GM21529 (cell line): ENCODE measurements around the gene SLC2A8.

Experiments used
- ATAC-seq: cut with Tn5 transposase; IDR thresholded peaks from one replicate; pipeline ENCODE4 v1.9.1; 2021; ENCODE audit not compliant: unreplicated experiment

Gene SLC2A8

GRCh38 chr9:127380479-127380878 is 16.5 kb upstream of the SLC2A8 start:
- ATAC-seq: no peak

- ATAC-seq: no peak
Observed at GRCh38 chr9:127382541-127382940, 14.4 kb upstream of the SLC2A8 start.

GRCh38 chr9:127384016-127384730 is 12.8 kb upstream of the SLC2A8 start:
- no peak for ATAC-seq

GRCh38 chr9:127384901-127385300 is 12.1 kb upstream of the SLC2A8 start:
- no peak for ATAC-seq

GRCh38 chr9:127386249-127386648 is 10.7 kb upstream of the SLC2A8 start:
- no peak for ATAC-seq

- ATAC-seq: no peak
Observed at GRCh38 chr9:127386981-127387380, 10.0 kb upstream of the SLC2A8 start.

- peak; percentile 88 for ATAC-seq
Observed at GRCh38 chr9:127388037-127388855, 8.7 kb upstream of the SLC2A8 start.

GRCh38 chr9:127388856-127389238 is 8.1 kb upstream of the SLC2A8 start:
- no peak for ATAC-seq

GRCh38 chr9:127389381-127390247 is 7.4 kb upstream of the SLC2A8 start:
- no peak for ATAC-seq

- ATAC-seq: no peak
Observed at GRCh38 chr9:127390248-127390545, 6.8 kb upstream of the SLC2A8 start.

- ATAC-seq: no peak
Observed at GRCh38 chr9:127390563-127390962, 6.4 kb upstream of the SLC2A8 start.

- no peak for ATAC-seq
Observed at GRCh38 chr9:127392166-127392565, 4.8 kb upstream of the SLC2A8 start.

GRCh38 chr9:127392976-127393375 is 4.0 kb upstream of the SLC2A8 start:
- ATAC-seq: no peak

- ATAC-seq: no peak
Observed at GRCh38 chr9:127393645-127394044, 3.3 kb upstream of the SLC2A8 start.

- ATAC-seq: no peak
Observed at GRCh38 chr9:127395497-127396252, 1.3 kb upstream of the SLC2A8 start.

- no peak for ATAC-seq
Observed at GRCh38 chr9:127396253-127396807, 639 bp upstream of the SLC2A8 start.

GRCh38 chr9:127397646-127398274 is 791 bp downstream of the SLC2A8 start:
- no peak for ATAC-seq

- ATAC-seq: no peak
Observed at GRCh38 chr9:127398275-127398647, 1.3 kb downstream of the SLC2A8 start.

GRCh38 chr9:127398715-127399400 is 1.9 kb downstream of the SLC2A8 start:
- ATAC-seq: no peak
